ENCODE results near the gene IPCEF1. TPM values are rescaled to one million over a fixed set of nuclear protein-coding genes. Genes with fewer than 3 reads are reported as not detected.

Gene IPCEF1
- total and polyA plus RNA-seq, 3 donors from 2014 or later = 3.6 to 4.8 (median 4.2) TPM

DNA sequence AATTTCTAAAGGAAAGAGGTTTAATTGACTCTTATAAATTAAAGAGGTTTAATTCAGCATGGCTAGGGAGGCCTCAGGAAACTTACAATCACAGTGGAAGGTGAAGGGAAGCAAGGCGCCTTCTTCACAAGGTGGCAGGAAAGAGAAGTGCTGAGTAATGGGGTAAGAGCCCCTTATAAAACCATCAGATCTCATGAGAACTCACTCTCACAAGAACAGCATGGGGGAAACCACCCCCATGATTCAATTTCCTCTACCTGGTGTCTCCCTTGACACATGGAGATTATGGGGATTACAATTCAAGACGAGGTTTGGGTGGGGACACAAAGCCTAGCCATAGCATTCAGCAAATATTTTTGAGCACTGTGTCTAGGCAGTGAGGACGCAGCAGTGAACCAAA lies 3.9 kb upstream of the IPCEF1 start:
- Histone ChIP-seq H3K9me3 (no peaks in the 10 kb centered on the region), H3K4me3 (no peak overlapping the region), H3K4me1 (no peaks in the 10 kb centered on the region), H3K27me3 (no peaks in the 10 kb centered on the region), H3K27ac (no peak overlapping the region), H3K36me3 (ENCODE audit: low read depth, missing control alignments) (no peaks in the 10 kb centered on the region)
- 97 to 99% methylated on average over 3 of the region's 3 CpGs for WGBS, 2 donors
- intact Hi-C loops (cut with DNase I; ENCODE audit: low total_unique reads) = no loop called here
- no peak for DNase-seq
- TF ChIP-seq POLR2A (IDR thresholded peaks at IDR 0.05) = no peak
- TF ChIP-seq, protein P1, sequence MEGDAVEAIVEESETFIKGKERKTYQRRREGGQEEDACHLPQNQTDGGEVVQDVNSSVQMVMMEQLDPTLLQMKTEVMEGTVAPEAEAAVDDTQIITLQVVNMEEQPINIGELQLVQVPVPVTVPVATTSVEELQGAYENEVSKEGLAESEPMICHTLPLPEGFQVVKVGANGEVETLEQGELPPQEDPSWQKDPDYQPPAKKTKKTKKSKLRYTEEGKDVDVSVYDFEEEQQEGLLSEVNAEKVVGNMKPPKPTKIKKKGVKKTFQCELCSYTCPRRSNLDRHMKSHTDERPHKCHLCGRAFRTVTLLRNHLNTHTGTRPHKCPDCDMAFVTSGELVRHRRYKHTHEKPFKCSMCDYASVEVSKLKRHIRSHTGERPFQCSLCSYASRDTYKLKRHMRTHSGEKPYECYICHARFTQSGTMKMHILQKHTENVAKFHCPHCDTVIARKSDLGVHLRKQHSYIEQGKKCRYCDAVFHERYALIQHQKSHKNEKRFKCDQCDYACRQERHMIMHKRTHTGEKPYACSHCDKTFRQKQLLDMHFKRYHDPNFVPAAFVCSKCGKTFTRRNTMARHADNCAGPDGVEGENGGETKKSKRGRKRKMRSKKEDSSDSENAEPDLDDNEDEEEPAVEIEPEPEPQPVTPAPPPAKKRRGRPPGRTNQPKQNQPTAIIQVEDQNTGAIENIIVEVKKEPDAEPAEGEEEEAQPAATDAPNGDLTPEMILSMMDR (IDR thresholded peaks at IDR 0.05) = no peak

DNA sequence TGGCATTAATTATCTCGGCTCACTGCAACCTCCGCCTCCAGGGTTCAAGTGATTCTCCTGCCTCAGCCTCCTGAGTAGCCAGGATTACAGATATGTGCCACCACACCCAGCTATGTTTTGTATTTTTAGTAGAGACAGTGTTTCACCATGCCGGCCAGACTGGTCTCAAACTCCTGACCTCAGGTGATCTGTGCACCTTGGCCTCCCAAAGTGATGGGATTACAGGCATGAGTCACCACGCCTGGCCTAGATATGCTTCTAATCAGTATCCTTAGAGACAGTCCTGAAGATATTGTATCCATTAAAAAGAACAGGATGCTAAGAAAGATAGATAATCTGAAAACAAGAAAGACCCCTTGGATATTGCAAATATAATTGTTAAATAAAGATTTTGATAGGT lies 3.1 kb upstream of the IPCEF1 start:
- Histone ChIP-seq H3K36me3 (ENCODE audit: low read depth, missing control alignments) (no peaks in the 10 kb centered on the region), H3K9me3 (no peaks in the 10 kb centered on the region), H3K4me1 (no peaks in the 10 kb centered on the region), H3K27ac (no peak overlapping the region), H3K27me3 (no peaks in the 10 kb centered on the region), H3K4me3 (no peak overlapping the region)
- intact Hi-C loops (cut with DNase I; ENCODE audit: low total_unique reads) = no loop called here
- no peak for DNase-seq
- WGBS, 2 donors = 81 to 90% methylated on average over 4 of the region's 4 CpGs
- TF ChIP-seq, protein P1 (IDR thresholded peaks at IDR 0.05) = no peak
- no peak for TF ChIP-seq POLR2A (IDR thresholded peaks at IDR 0.05)

DNA sequence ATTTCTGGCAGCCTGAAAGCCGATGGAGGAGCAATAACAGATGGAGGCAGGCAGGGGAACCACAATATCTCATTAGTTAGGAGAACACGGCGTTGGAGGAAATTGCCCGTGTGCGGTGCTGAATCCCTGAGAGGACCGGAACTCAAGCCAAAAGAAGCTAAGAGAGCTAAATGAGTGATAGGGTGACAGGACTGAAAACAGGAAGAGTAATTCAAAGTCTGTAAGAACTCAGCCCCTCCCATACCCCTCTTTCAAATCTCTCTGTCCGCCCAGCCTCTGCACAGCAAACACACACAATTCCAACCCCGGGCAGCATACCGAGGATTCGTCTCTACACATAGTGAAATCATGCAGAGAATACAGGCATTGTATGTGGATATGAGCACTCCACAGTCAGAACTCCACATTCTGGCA lies 2.6 kb upstream of the IPCEF1 start:
- H3K4me3 ChIP-seq = peak overlapping the region in 1 of 2 donors; percentile 15
- no peak for DNase-seq

DNA sequence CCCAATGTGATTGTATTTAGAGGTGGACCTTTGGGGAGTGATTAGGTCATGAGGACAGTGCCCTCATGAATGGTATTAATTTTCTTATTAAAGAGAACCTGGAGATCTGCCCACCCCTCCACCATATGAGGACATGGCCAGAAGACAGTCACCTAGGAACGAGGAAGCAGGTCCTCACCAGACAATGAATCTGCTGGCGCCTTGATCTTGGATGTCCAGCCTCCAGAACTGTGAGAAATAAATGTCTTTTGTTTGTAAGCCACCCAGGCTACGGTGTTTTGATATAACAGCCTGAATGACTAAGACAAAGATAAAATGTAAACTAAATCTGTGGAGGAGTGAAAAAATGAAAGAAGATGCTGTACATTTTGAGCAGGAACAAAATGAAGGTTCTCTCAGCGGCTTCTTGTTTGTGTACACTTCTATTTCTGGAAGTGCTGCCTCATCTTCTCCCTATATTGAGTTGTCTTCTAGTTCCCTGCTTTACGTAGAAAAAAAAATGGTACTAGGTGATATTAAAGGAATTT lies 1.5 kb upstream of the IPCEF1 start:
- Histone ChIP-seq H3K4me3 (no peak overlapping the region), H3K36me3 (ENCODE audit: low read depth, missing control alignments) (no peaks in the 10 kb centered on the region), H3K4me1 (no peaks in the 10 kb centered on the region), H3K9me3 (no peaks in the 10 kb centered on the region), H3K27ac (peak overlapping the region in 1 of 2 donors; percentile 45), H3K27me3 (no peaks in the 10 kb centered on the region)
- peak; percentile 23 for DNase-seq
- WGBS, 2 donors = 45 to 50% methylated on average over 5 of the region's 5 CpGs
- intact Hi-C loops (cut with DNase I; ENCODE audit: low total_unique reads) = no loop called here
- no peak for TF ChIP-seq POLR2A (IDR thresholded peaks at IDR 0.05)
- TF ChIP-seq, protein P1 (IDR thresholded peaks at IDR 0.05) = no peak

More for the DNA sequence above, 2.6 kb upstream of the IPCEF1 start:
- no peaks in the 10 kb centered on the region for H3K27me3 ChIP-seq
- WGBS, 2 donors = 34 to 41% methylated on average over 10 of the region's 10 CpGs
- no peaks in the 10 kb centered on the region for H3K4me1 ChIP-seq
- TF ChIP-seq POLR2A (IDR thresholded peaks at IDR 0.05) = no peak
- TF ChIP-seq, protein P1 (IDR thresholded peaks at IDR 0.05) = no peak
- no peaks in the 10 kb centered on the region for H3K36me3 ChIP-seq (ENCODE audit: low read depth, missing control alignments)
- no peak overlapping the region for H3K27ac ChIP-seq
- no peaks in the 10 kb centered on the region for H3K9me3 ChIP-seq
- intact Hi-C loops (cut with DNase I; ENCODE audit: low total_unique reads) = no loop called here

DNA sequence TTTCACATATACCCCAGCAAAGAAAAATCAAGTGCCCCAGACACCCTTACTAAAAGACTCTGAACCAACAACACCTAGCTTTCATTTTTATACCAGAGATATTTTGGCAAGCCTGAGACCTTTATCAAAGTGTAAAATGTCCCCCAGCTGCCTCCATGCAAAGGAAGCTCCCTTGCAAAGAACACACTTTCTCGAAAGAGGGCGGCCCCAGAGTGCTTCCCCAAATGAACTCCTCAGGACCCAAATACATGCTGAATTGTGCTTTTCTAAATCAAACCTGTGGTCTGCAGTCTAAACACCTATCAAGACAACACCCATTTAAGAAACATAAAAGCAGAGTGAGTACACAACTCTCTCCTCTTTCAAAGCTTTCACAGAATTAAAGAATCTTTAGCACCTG lies 490 bp downstream of the IPCEF1 start:
- Histone ChIP-seq H3K27me3 (no peaks in the 10 kb centered on the region), H3K36me3 (ENCODE audit: low read depth, missing control alignments) (no peaks in the 10 kb centered on the region), H3K27ac (no peak overlapping the region), H3K4me1 (no peaks in the 10 kb centered on the region), H3K4me3 (no peak overlapping the region), H3K9me3 (no peaks in the 10 kb centered on the region)
- WGBS, 2 donors = 72 to 91% methylated on average over 2 of the region's 2 CpGs
- TF ChIP-seq, protein P1 (IDR thresholded peaks at IDR 0.05) = no peak
- TF ChIP-seq POLR2A (IDR thresholded peaks at IDR 0.05) = no peak
- intact Hi-C loops (cut with DNase I; ENCODE audit: low total_unique reads) = no loop called here
- no peak for DNase-seq

All from testis (tissue), 3 donors.